Left kidney (tissue), 2 donors: Measurements from ENCODE around the gene ORAI3. TPM values are rescaled to one million over a fixed set of nuclear protein-coding genes. Genes with fewer than 3 reads are reported as not detected.

Source experiments
- DNase-seq: peaks from one replicate; pipeline ENCODE4 v3.0.0-alpha.2; 2013
- polyA plus RNA-seq: library from polyadenylated mRNA; unstranded; fragments of 120-200 nt; gene quantifications from one replicate; pipeline ENCODE4 v1.2.1, GENCODE V29; 2013; ENCODE audit not compliant: insufficient read length

Gene ORAI3
- polyA plus RNA-seq, 1 donor, result 17.2 TPM

- no peak for DNase-seq
These were observed 2.0 kb upstream of the ORAI3 start for GRCh38 chr16:30946671-30947540.

DNA sequence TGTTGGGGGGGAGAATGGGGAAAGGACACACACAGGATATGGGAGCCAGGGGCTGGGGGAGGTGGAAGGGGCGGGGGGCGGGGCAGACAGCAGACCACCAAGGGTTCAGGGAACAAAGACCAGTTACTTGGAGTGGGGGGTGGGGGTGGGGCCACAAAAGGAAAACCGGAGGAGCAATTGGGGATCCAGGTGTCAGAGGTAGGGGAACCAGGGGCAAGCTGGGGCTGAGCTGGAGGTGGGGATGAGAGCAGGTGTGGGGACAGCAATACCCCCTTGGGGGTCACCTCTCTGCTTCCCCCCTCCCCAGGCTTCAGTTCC lies 1.4 kb upstream of the ORAI3 start:
- no peak for DNase-seq

DNA sequence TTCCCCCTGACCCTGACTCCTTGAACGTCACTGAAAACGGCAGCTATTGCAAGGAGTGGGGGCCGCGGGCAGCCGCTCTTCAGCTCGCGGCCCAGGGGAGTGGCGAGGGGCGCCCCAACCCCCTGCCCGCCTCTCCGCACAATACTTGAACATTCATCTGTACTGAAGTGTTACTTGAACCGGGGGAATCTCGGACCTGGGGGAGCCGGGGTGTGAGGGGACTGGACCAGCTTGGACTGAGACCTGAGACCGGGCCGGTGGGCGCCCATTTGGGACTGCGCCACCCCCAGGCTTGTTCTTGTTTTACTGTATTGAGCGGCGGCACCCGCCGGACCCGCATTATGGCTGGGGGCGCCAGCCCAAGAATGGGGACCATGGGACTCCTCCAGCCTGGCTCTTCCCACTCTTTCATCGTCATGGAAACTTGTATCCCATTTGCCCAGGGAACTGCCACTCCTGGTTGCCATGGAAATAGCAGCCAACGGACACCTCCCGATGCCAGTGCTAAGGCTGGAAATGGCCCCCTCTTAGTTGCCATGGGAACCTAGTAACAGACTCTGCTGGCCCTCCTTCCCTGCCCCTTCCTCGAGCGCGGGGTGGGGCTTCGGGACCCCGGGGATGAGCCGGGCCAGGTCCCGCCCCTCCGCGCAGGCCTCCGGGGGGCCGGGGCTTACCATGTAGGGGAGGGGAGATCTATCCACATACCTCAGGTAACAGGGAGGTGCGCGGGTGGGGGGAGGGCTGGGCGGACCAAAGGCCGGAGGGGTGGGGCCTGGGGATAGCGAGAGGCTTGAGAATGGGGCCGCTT lies 805 bp upstream of the ORAI3 start:
- DNase-seq, result peak; percentile 99

- no peak for DNase-seq
These were observed 1.0 kb downstream of the ORAI3 start for GRCh38 chr16:30949650-30950515.

GRCh38 chr16:30950516-30951065 lies 1.7 kb downstream of the ORAI3 start:
- no peak for DNase-seq

DNA sequence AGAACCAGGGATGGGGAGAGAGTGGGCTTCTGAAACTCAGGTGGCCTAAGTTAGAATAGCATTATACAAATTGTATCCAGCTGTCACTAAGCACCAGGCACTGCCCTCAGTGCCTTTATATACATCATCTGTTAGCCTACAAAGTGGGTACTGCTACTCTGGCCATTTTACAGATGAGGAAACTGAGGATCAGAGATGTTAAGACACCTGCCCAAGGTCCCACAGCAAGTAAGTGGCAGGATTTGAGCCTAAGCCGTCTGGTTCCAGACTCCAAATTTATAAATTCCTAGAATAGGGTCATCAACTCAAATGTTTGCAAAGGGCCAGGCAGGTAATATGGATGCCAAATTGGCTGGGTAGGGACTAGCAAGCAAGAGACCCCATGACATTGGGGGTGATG lies 2.3 kb downstream of the ORAI3 start:
- no peak for DNase-seq

DNA sequence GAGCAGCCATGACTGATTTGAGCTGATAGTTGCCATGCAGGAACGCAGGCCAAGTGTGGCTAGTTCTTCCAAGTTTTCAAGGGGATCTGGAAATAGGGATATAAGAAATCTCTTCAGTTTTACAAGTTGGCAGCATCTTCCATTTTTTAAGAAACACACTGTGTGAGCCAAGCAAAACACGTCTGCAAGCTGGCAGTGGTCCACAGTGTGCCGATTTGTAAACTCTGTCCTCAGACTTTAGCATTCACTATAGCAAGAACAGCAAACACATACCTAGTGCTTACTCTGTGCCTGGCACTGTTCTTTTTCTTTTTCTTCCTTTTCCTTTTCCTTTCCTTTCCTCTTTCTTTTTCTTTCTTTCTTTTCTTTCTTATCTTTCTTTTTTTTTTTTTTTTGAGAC lies 2.9 kb downstream of the ORAI3 start:
- no peak for DNase-seq

- no peak for DNase-seq
These were observed 4.2 kb downstream of the ORAI3 start for GRCh38 chr16:30953111-30953510.

DNA sequence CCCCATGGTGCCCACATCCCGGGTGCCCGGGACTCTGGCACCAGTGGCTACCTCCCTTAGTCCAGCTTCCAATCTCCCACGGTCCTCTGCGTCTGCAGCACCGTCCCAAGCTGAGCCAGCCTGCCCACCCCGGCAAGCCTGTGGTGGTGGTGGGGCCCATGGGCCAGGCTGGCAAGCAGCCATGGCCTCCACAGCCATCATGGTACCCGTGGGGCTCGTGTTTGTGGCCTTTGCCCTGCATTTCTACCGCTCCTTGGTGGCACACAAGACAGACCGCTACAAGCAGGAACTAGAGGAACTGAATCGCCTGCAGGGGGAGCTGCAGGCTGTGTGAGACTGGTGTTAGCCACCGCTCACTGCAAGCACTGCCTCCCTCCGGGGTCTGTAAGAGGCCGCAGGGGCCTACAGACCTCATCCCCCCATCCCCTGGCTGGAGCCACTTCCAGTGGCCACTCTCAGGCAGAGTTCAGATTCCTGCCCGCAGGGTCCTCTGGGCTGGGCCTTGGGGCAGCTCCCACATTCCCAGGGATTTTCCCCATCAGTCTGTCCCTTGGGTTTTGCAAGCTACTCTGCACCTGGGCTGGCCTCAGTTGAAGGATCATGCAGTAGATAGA lies 4.8 kb downstream of the ORAI3 start:
- peak; percentile 81 for DNase-seq

GRCh38 chr16:30954993-30955392 lies 6.1 kb downstream of the ORAI3 start:
- no peak for DNase-seq

GRCh38 chr16:30956601-30957455 lies 8.0 kb downstream of the ORAI3 start:
- peak; percentile 65 for DNase-seq

DNA sequence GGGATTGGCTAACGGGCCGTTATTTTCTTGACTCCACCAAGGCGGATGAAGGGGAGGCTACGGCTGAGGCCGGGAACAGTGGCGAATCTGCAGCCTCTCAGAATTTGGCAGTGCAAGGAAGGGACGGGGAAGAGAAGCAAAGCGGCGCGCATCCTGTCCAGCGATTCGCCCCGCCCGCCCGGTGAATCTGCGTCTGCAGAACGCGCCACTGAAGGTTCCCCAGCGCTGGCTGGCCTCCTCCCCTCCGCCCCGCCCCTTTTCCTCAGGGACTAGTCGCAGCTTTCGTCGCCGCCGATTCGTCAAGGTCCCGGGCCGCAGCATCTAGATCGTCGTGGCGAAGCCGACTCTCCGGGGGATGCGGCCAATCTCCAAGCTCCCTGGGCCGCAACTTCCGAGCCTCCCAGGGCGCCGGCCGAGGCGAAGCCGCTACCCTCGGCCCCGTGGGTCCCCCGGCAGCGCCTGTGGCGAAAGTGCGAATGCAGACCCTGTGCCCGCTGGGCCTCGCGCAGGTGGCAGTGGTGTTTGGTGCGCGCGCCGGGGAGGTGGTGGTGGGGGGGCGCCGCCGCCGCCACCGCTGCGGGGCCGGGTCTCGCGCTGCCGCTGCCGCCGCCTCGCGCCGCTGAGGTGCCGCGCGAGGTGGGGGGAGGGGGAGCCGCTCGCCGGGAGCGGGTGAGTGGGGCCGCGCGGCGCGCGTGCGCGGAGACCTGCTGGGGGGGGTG lies 8.7 kb downstream of the ORAI3 start, which contains the start of gene SETD1A:
Gene SETD1A (plus strand): TSS at position 299 of the 719 bp plus-strand sequence. CDS start 978 bp downstream, outside the sequence.
- peak; percentile 94 for DNase-seq

GRCh38 chr16:30958175-30959079 lies 9.6 kb downstream of the ORAI3 start:
- no peak for DNase-seq

- DNase-seq, result no peak
These were observed 12.5 kb downstream of the ORAI3 start for GRCh38 chr16:30961384-30961783.

DNA sequence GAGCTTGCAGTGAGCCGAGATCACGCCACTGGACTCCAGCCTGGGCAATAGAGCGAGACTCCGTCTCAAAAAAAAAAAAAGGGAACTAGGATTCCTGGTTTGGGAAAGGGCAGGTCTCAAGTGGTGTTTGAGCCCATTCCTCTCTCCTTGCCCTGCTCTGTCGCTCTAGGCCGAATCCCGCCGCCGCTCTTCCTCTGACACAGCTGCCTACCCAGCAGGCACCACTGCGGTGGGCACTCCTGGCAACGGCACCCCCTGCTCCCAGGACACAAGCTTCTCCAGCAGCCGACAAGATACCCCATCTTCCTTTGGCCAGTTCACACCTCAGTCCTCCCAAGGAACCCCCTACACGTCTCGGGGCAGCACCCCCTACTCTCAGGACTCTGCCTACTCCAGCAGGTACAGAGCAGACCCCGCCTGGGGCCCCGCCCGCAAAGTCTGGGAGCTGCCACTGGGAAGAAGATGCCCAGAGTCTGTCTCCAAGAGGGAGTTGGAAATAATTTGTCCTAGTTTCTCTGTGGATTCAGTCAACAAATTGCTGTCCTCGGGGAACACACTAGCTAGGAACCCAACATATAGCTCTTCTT lies 15.2 kb downstream of the ORAI3 start:
- no peak for DNase-seq

DNA sequence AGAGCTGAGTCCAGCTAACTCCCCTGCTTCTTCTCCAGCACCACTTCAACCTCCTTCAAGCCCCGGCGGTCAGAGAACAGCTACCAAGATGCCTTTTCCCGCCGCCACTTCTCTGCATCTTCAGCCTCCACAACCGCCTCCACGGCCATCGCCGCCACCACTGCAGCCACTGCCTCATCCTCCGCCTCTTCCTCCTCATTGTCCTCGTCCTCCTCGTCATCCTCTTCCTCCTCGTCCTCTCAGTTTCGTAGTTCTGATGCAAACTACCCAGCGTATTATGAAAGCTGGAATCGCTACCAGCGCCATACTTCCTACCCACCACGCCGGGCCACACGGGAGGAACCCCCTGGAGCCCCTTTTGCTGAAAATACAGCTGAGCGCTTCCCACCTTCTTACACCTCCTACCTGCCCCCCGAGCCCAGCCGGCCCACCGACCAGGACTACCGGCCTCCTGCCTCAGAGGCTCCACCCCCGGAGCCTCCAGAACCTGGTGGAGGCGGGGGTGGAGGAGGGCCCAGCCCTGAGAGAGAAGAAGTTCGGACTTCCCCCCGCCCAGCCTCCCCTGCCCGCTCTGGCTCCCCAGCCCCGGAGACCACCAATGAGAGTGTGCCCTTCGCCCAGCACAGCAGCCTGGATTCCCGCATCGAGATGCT lies 15.8 kb downstream of the ORAI3 start:
- DNase-seq, result no peak

DNA sequence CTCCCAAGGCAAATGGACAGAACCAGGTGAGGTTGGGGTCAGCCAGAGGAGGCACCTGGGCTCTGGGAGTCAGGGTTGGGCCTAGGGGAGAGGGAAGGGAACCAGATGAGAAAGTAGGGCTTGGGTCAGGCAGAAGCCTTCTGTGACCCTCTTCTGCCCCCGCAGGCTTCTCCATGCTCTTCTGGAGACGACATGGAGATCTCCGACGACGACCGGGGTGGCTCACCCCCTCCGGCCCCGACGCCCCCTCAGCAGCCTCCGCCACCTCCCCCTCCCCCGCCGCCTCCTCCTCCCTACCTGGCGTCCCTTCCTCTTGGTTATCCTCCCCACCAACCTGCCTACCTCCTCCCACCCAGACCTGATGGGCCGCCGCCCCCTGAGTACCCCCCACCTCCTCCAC lies 16.6 kb downstream of the ORAI3 start:
- no peak for DNase-seq
